Measurements from ENCODE around the gene OLFM2. TPM values are rescaled to one million over a fixed set of nuclear protein-coding genes. Genes with fewer than 3 reads are reported as not detected.

The OLFM2 gene
- total and polyA plus RNA-seq, 2 of the 4 experiments (the other 2 are of a cell fraction), result 2.7 to 5.1 TPM

- ATAC-seq (ENCODE audit: low read depth) (no peak), DNase-seq (no peak)
- CTCF ChIA-PET, result no interaction called here
- peaks cover 3% of the 10 kb centered on the region for H4K20me1 ChIP-seq (ENCODE audit: insufficient read depth, low read length)
- no peak overlapping the region for H3K23ac ChIP-seq (ENCODE audit: low read depth, low read length)
- no peak overlapping the region for H3K14ac ChIP-seq (replicated peaks; ENCODE audit: low read depth, low read length)
- H3K79me1 ChIP-seq (ENCODE audit: low read depth in 1 of 2, low read length in 2 of 2), result peaks cover 24 to 65% of the 10 kb centered on the region in 2 experiments; a peak in 3 of 4 replicates
- no peak overlapping the region for H3K18ac ChIP-seq (ENCODE audit: low read depth, low read length)
- H2BK20ac ChIP-seq (ENCODE audit: low read depth, low read length), result no peak overlapping the region
- peaks cover 6% of the 10 kb centered on the region; the same call in 1 of the 2 replicates for H3K9me1 ChIP-seq (ENCODE audit: insufficient read depth, low read length)
- H3K4ac ChIP-seq (ENCODE audit: low read depth, low read length), result no peak overlapping the region
- H2AFZ ChIP-seq (replicated peaks; ENCODE audit: low read length, poor library complexity), result no peak overlapping the region
- WGBS, 2 experiments (ENCODE audit: extremely low coverage in 2 of 2, insufficient read length in 1 of 2), result 94% methylated on average over 6 of the region's 15 CpGs; no CpG with 5 or more reads in 1 of the 2 experiments
- H3K9me3 ChIP-seq (ENCODE audit: control insufficient read depth, insufficient read depth, low read length), result no peaks in the 10 kb centered on the region
- no peak overlapping the region for H3K27ac ChIP-seq (ENCODE audit: insufficient read depth, low read length)
- no peak overlapping the region for H4K8ac ChIP-seq (ENCODE audit: low read depth in 2 of 2, low read length in 2 of 2)
- H3K9ac ChIP-seq (ENCODE audit: low read depth, low read length), result no peak overlapping the region
- intact Hi-C loops (cut with micrococcal nuclease), result no loop called here
- H2BK5ac ChIP-seq (ENCODE audit: low read depth, low read length, poor library complexity, severe bottlenecking), result no peak overlapping the region
- BruUV-seq (replicated peaks), result no TSS peak
- H3K4me2 ChIP-seq (ENCODE audit: low read depth, low read length), result no peak overlapping the region
- H2AK9ac ChIP-seq (replicated peaks; ENCODE audit: low read depth, low read length, poor library complexity), result peak overlapping the region; percentile 79
- H3K56ac ChIP-seq (ENCODE audit: extremely low read depth, insufficient read depth, low read length), result no peak overlapping the region
- POLR2A ChIA-PET (ENCODE audit: unreplicated experiment), result no interaction called here
- in situ Hi-C loops (cut with MboI; ENCODE audit: low sequenced_read_pairs), result no loop called here
- TF ChIP-seq RAD21 (IDR thresholded peaks at IDR 0.05; ENCODE audit: low read length) (no peak), ELK1 (IDR thresholded peaks at IDR 0.05; ENCODE audit: borderline replicate concordance, low read depth, low read length) (no peak), CEBPB (IDR thresholded peaks at IDR 0.05; ENCODE audit: low read depth, low read length) (no peak), NFE2L2 (IDR thresholded peaks at IDR 0.05; ENCODE audit: low read depth, low read length) (no peak), USF2 (IDR thresholded peaks at IDR 0.05; ENCODE audit: low read depth, low read length) (no peak), POLR2A (IDR thresholded peaks at IDR 0.05; ENCODE audit: low read depth, low read length) (no peak), MAFK (IDR thresholded peaks at IDR 0.05; ENCODE audit: low read depth, low read length) (no peak), SMC3 (IDR thresholded peaks at IDR 0.05; ENCODE audit: low read depth, low read length) (no peak), MXI1 (IDR thresholded peaks at IDR 0.05; ENCODE audit: borderline replicate concordance, low read depth, low read length) (no peak), MAZ (IDR thresholded peaks at IDR 0.05; ENCODE audit: borderline replicate concordance, low read depth, low read length) (no peak), BHLHE40 (IDR thresholded peaks at IDR 0.05; ENCODE audit: low read depth, low read length) (no peak)
- H3K27me3 ChIP-seq (ENCODE audit: control insufficient read depth, insufficient read depth, low read length), result no peaks in the 10 kb centered on the region
- H2AK5ac ChIP-seq (ENCODE audit: low read depth, low read length), result no peak overlapping the region
- H3K36me3 ChIP-seq (ENCODE audit: control insufficient read depth, insufficient read depth, low read length), result peaks cover 35% of the 10 kb centered on the region
- H4K5ac ChIP-seq (ENCODE audit: low read depth, low read length), result no peak overlapping the region
- H3K4me1 ChIP-seq (ENCODE audit: control insufficient read depth, insufficient read depth, low read length), result no peaks in the 10 kb centered on the region; the same call in 1 of the 2 replicates
- dilution Hi-C loops (cut with HindIII; ENCODE audit: low sequenced_read_pairs, unreplicated experiment), result no loop called here
- H3K4me3 ChIP-seq (ENCODE audit: insufficient read depth, low read depth, low read length), result no peak overlapping the region
- H4K91ac ChIP-seq (ENCODE audit: insufficient read depth, low read depth, low read length), result no peak overlapping the region
- H2BK15ac ChIP-seq (ENCODE audit: low read depth, low read length), result no peak overlapping the region
- H2BK120ac ChIP-seq (ENCODE audit: low read depth, low read length), result no peak overlapping the region
Measured at GRCh38 chr19:9838324-9838723, 98.0 kb downstream of the OLFM2 start.
